Ishikawa (cell line): Measurements from ENCODE around the gene GNB2.

ENCODE experiments used
- CEBPB ChIP-seq: IDR thresholded peaks from 2 replicates; pipeline ENCODE4 v1.6.1; 2012
- CREB1 ChIP-seq: IDR thresholded peaks from 2 replicates; pipeline ENCODE4 v1.6.1; 2012; ENCODE audit warnings: low read depth
- EGR1 ChIP-seq: IDR thresholded peaks from 2 replicates; pipeline ENCODE4 v1.6.1; 2012
- EP300 ChIP-seq: IDR thresholded peaks from 2 replicates; pipeline ENCODE4 v1.6.1; 2012; ENCODE audit warnings: borderline replicate concordance
- FOXM1 ChIP-seq: IDR thresholded peaks from 2 replicates; pipeline ENCODE4 v1.6.1; 2012; ENCODE audit warnings: low read depth, borderline replicate concordance
- RAD21 ChIP-seq: IDR thresholded peaks from 2 replicates; pipeline ENCODE4 v1.6.1; 2012; ENCODE audit warnings: low read depth
- TAF1 ChIP-seq: IDR thresholded peaks from 2 replicates; pipeline ENCODE4 v1.6.1; 2012; ENCODE audit warnings: low read depth, mild to moderate bottlenecking
- TCF12 ChIP-seq: IDR thresholded peaks from 2 replicates; pipeline ENCODE4 v1.6.1; 2012; ENCODE audit warnings: low read depth
- TEAD4 ChIP-seq: IDR thresholded peaks from 2 replicates; pipeline ENCODE4 v1.6.1; 2012
- YY1 ChIP-seq: IDR thresholded peaks from 2 replicates; pipeline ENCODE4 v1.6.1; 2012; ENCODE audit warnings: low read depth
- ZBTB7A ChIP-seq: IDR thresholded peaks from 2 replicates; pipeline ENCODE4 v1.6.1; 2012; ENCODE audit warnings: low read depth
- TF ChIP-seq, protein P1 (sequence below): IDR thresholded peaks from 2 replicates; pipeline ENCODE4 v1.6.1; 2012
- TF ChIP-seq, protein P2 (sequence below): IDR thresholded peaks from 2 replicates; pipeline ENCODE4 v1.6.1; 2012
- TF ChIP-seq, protein P3 (sequence below): IDR thresholded peaks from 2 replicates; pipeline ENCODE4 v1.6.1; 2012; ENCODE audit warnings: low read depth, mild to moderate bottlenecking

Gene GNB2

DNA sequence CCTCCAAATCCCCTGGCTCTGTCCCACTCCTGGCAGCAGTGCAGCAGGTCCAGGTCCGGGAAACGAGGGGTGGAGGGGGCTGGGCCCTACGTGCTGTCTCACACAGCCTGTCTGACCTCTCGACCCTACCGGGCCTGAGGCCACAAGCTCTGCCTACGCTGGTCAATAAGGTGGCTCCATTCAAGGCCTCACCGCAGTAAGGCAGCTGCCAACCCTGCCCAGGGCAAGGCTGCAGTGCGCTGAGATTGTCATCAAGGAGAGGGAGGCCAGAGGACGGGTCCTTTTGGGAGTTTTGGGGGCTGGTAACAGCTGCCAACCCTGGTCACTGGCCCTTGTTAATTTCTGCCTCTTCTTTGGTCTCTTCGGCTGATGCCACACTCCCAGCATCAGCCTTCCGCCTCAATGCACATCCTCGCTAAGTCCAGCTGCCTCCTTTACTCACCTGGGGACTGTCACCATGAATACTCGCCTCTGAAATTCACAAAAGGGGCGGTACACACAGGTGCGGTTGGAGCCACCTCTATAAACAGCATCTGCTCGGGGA lies 50.3 kb downstream of the GNB2 start:
- no peak for TF ChIP-seq ZBTB7A

DNA sequence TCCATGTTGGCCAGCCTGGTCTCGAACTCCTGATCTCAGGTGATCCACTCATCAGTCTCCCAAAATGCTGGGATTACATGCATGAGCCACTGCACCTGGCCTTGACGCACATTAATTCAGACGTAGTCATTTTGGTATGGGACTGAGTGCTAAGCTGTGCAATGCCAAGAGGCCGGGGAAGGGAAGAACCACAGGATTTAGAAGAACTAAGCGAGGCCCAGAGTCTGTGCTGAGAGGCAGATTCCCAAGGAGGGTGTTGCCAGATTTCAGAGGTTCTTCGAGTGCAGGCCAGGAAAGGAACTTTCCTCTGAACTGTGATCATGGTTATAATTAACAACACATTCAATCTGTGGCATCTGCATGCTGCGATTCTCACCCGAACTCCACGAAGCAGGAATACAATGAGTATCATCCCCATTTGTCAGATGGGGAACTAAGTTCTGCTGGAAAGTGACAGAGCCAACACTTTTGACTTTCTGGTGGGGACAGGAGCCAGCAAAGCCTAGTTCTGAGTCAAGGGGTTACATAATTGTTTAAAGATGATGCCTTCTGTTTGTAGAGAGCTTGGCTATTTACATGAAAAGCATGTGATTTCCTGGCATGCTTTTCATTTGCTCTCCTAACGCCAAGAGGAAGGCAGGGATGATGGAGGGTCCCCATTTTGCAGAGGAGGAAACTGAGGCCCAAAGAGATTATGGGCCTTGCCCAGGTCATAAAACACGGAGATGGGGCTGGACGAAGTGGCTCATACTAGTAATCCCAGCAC lies 53.6 kb downstream of the GNB2 start:
- TF ChIP-seq, protein P1, sequence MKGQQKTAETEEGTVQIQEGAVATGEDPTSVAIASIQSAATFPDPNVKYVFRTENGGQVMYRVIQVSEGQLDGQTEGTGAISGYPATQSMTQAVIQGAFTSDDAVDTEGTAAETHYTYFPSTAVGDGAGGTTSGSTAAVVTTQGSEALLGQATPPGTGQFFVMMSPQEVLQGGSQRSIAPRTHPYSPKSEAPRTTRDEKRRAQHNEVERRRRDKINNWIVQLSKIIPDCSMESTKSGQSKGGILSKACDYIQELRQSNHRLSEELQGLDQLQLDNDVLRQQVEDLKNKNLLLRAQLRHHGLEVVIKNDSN = no peak
- TF ChIP-seq TAF1 = no peak
- no peak for TF ChIP-seq RAD21
- no peak for TF ChIP-seq TCF12
- TF ChIP-seq, protein P2, sequence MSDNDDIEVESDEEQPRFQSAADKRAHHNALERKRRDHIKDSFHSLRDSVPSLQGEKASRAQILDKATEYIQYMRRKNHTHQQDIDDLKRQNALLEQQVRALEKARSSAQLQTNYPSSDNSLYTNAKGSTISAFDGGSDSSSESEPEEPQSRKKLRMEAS = no peak

DNA sequence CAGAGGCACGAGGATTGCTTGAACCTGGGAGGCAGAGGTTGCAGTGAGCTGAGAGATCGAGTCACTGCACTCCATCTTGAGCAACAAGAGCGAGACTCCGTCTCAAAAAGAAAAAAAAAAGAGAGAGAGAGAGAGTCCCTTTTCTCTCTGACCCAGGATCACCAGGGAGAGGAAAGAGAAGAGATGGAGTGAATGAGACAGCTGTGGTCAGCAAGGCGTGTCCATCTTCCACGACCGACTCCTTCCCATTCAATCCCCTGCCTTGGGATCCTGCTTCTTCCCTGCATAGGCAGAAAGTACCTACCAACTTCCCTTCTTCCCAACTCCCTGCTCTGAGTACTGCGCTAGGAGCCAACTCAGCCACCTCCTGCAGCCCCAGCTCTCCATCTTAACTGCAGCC lies 54.7 kb downstream of the GNB2 start:
- TF ChIP-seq CEBPB = no peak
- no peak for TF ChIP-seq FOXM1
- no peak for TF ChIP-seq EP300
- TF ChIP-seq, protein P1 = no peak
- TF ChIP-seq ZBTB7A = no peak
- TF ChIP-seq, protein P3, sequence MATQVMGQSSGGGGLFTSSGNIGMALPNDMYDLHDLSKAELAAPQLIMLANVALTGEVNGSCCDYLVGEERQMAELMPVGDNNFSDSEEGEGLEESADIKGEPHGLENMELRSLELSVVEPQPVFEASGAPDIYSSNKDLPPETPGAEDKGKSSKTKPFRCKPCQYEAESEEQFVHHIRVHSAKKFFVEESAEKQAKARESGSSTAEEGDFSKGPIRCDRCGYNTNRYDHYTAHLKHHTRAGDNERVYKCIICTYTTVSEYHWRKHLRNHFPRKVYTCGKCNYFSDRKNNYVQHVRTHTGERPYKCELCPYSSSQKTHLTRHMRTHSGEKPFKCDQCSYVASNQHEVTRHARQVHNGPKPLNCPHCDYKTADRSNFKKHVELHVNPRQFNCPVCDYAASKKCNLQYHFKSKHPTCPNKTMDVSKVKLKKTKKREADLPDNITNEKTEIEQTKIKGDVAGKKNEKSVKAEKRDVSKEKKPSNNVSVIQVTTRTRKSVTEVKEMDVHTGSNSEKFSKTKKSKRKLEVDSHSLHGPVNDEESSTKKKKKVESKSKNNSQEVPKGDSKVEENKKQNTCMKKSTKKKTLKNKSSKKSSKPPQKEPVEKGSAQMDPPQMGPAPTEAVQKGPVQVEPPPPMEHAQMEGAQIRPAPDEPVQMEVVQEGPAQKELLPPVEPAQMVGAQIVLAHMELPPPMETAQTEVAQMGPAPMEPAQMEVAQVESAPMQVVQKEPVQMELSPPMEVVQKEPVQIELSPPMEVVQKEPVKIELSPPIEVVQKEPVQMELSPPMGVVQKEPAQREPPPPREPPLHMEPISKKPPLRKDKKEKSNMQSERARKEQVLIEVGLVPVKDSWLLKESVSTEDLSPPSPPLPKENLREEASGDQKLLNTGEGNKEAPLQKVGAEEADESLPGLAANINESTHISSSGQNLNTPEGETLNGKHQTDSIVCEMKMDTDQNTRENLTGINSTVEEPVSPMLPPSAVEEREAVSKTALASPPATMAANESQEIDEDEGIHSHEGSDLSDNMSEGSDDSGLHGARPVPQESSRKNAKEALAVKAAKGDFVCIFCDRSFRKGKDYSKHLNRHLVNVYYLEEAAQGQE = no peak
- no peak for TF ChIP-seq EGR1
- TF ChIP-seq RAD21 = no peak
- TF ChIP-seq TEAD4 = no peak
- no peak for TF ChIP-seq TCF12
- TF ChIP-seq TAF1 = no peak
- no peak for TF ChIP-seq CREB1
- TF ChIP-seq YY1 = no peak
